Stomach (tissue), 9 donors: ENCODE measurements around the gene WIPF1. TPM values are rescaled to one million over a fixed set of nuclear protein-coding genes. Genes with fewer than 3 reads are reported as not detected.

Experiments
- DNase-seq, 2 donors: peaks; one replicate each; pipeline versions ENCODE4 v3.0.0 to v3.0.0-alpha.2; 2013 to 2019
- H3K27ac ChIP-seq, 5 donors: fragments of 200-600 bp in 4 of 5; sonication (generic) in 4 of 5; one replicate each; pipeline ENCODE4 v1.5.1; 2013 to 2019; ENCODE audit warnings: mild to moderate bottlenecking in 1 of 5, moderate library complexity in 1 of 5
- H3K27me3 ChIP-seq, 3 donors: fragments of 200-600 bp; sonication (generic); one replicate each; pipeline ENCODE4 v1.5.1; 2017 to 2019; ENCODE audit warnings: mixed run types in 1 of 3
- H3K36me3 ChIP-seq, 4 donors: fragments of 200-600 bp; sonication (generic); 1 replicate in 3 of 4; 2 replicates in 1 of 4; pipeline ENCODE4 v1.5.1; 2016 to 2019
- H3K4me1 ChIP-seq, 4 donors: fragments of 200-600 bp; sonication (generic); one replicate each; pipeline ENCODE4 v1.5.1; 2016 to 2019
- H3K4me3 ChIP-seq, 4 donors: fragments of 200-600 bp; sonication (generic) in 3 of 4; one replicate each; pipeline ENCODE4 v1.5.1; 2016 to 2019; ENCODE audit warnings: mild to moderate bottlenecking in 1 of 4
- H3K9me3 ChIP-seq, 4 donors: fragments of 200-600 bp; sonication (generic); one replicate each; pipeline ENCODE4 v1.5.1; 2016 to 2019
- EP300 ChIP-seq: sonication (generic); formaldehyde crosslinking; IDR thresholded peaks from one replicate; pipeline ENCODE4 v1.6.1; 2017; ENCODE audit warnings: antibody characterized with exemption
- POLR2A ChIP-seq, 4 donors: fragments of 450-650 bp; IDR thresholded peaks; one replicate each; pipeline ENCODE4 v1.6.1; 2016; ENCODE audit warnings: antibody characterized with exemption in 4 of 4, control low read depth in 2 of 4, mild to moderate bottlenecking in 1 of 4, moderate library complexity in 1 of 4
- POLR2AphosphoS5 ChIP-seq, 3 donors: sonication (generic); formaldehyde crosslinking; IDR thresholded peaks; one replicate each; pipeline ENCODE4 v1.6.1; 2016; ENCODE audit warnings: antibody characterized with exemption in 3 of 3
- WGBS, 5 donors: extraction: QIAGEN DNeasy Blood & Tissue Kit in 3 of 5; methylation state at CpG; one replicate each; pipeline versions ENCODE4 v1.1.5 to v1.1.7; 2013 to 2018; 5-methylcytosine and 5-hydroxymethylcytosine counted together
- intact Hi-C: fragments of 100-400 bp; cut with DNase I; formaldehyde crosslinking; loops from one replicate; pipeline ENCODE4 v1.15.1; 2023; ENCODE audit warnings: low total_unique reads
- polyA plus RNA-seq, 3 donors: library from polyadenylated mRNA; stranded (reverse); fragments of 200-250 nt; gene quantifications; one replicate each; pipeline ENCODE4 v1.2.3, GENCODE V29; 2013
- total RNA-seq, 5 donors: library from RNA; depleted of rRNA; stranded (reverse); fragments of >200 nt; gene quantifications; one replicate each; pipeline versions ENCODE4 v1.1.0 to v1.2.3, GENCODE V29; 2014 to 2016
- TF ChIP-seq, protein P1 (sequence below), 7 experiments: fragments of 450-650 bp in 4 of 7; fragments of 200-600 bp in 3 of 7; sonication (generic) in 3 of 7; IDR thresholded peaks; one replicate each; pipeline ENCODE4 v1.5.1; 2016 to 2019; ENCODE audit warnings: antibody characterized with exemption in 7 of 7, control low read depth in 2 of 7, mild to moderate bottlenecking in 1 of 7
- donor health status: healthy with polysubstance abuse.
- donor health status: Bipolar disorder and iron deficiency.
- donor health status: healthy.

The WIPF1 gene
- total and polyA plus RNA-seq, 8 donors: 8.8 to 43.8 (median 22.0) TPM

DNA sequence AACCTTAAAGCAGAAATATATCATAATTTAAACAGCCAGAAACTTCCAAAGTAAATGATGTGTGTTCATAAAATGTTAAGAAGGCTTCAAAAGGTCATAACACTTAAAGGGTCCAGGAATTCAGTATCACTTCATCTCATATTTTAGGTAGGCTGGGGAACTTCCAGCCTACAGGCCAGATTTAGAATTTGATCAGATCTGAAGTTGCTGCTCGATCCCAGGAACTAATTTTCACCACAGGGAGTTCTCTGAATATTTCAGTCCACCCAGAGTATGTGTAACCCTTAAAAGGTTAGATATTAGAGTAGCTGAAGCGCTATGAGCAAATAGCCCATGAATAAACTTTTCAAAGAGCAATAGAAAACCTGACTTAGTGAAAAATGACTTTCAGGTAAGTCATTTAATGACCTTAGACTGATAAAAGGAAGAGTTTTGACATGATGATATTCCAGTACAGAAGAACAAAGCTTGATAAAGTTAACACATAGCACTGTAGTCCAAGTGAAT, 1.7 kb downstream of the WIPF1 start:
- Histone ChIP-seq H3K36me3 (no peaks in the 10 kb centered on the region), H3K4me1 (peaks cover 4 to 74% (median 19%) of the 10 kb centered on the region in 4 donors), H3K9me3 (no peaks in the 10 kb centered on the region), H3K27me3 (no peaks in the 10 kb centered on the region), H3K27ac (peak overlapping the region in 4 of 5 donors; percentile 71 to 87 (median 77)), H3K4me3 (peak overlapping the region in 3 of 4 donors; percentile 1 to 33 (median 17))
- intact Hi-C loops: no loop called here
- WGBS, 5 donors: 45 to 71% (median 68%) methylated on average over 2 of the region's 2 CpGs
- TF ChIP-seq POLR2AphosphoS5 (IDR thresholded peaks at IDR 0.05) (no peak), EP300 (no peak), POLR2A (IDR thresholded peaks at IDR 0.05) (no peak)
- TF ChIP-seq, protein P1, sequence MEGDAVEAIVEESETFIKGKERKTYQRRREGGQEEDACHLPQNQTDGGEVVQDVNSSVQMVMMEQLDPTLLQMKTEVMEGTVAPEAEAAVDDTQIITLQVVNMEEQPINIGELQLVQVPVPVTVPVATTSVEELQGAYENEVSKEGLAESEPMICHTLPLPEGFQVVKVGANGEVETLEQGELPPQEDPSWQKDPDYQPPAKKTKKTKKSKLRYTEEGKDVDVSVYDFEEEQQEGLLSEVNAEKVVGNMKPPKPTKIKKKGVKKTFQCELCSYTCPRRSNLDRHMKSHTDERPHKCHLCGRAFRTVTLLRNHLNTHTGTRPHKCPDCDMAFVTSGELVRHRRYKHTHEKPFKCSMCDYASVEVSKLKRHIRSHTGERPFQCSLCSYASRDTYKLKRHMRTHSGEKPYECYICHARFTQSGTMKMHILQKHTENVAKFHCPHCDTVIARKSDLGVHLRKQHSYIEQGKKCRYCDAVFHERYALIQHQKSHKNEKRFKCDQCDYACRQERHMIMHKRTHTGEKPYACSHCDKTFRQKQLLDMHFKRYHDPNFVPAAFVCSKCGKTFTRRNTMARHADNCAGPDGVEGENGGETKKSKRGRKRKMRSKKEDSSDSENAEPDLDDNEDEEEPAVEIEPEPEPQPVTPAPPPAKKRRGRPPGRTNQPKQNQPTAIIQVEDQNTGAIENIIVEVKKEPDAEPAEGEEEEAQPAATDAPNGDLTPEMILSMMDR (IDR thresholded peaks at IDR 0.05): no peak
- no peak for DNase-seq

- intact Hi-C loops: no loop called here
- TF ChIP-seq, protein P1 (IDR thresholded peaks at IDR 0.05): no peak
- no peak for TF ChIP-seq POLR2AphosphoS5 (IDR thresholded peaks at IDR 0.05)
- TF ChIP-seq POLR2A (IDR thresholded peaks at IDR 0.05): no peak
- no peak for TF ChIP-seq EP300
- WGBS, 5 donors: 67 to 78% (median 75%) methylated on average over 3 of the region's 3 CpGs
- peaks cover 4 to 79% (median 19%) of the 10 kb centered on the region in 4 donors for H3K4me1 ChIP-seq
- H3K9me3 ChIP-seq: no peaks in the 10 kb centered on the region
- DNase-seq: no peak
- H3K4me3 ChIP-seq: peak overlapping the region; percentile 1 to 33 (median 16)
- peak overlapping the region in 4 of 5 donors; percentile 71 to 87 (median 77) for H3K27ac ChIP-seq
- H3K27me3 ChIP-seq: no peaks in the 10 kb centered on the region
- H3K36me3 ChIP-seq: no peaks in the 10 kb centered on the region
These were observed 2.3 kb downstream of the WIPF1 start for GRCh38 chr2:174595116-174595809.

- intact Hi-C loops: no loop called here
- H3K36me3 ChIP-seq: no peaks in the 10 kb centered on the region
- TF ChIP-seq, protein P1 (IDR thresholded peaks at IDR 0.05): no peak
- H3K27ac ChIP-seq: peak overlapping the region in 4 of 5 donors; percentile 69 to 87 (median 77)
- peaks cover 4 to 78% (median 19%) of the 10 kb centered on the region in 4 donors for H3K4me1 ChIP-seq
- no peaks in the 10 kb centered on the region for H3K9me3 ChIP-seq
- peak overlapping the region in 2 of 4 donors; percentile 2 to 33 for H3K4me3 ChIP-seq
- no peaks in the 10 kb centered on the region for H3K27me3 ChIP-seq
- WGBS, 5 donors: 79 to 88% (median 85%) methylated on average over 1 to 2 of the region's 2 CpGs
- no peak for DNase-seq
These were observed 3.1 kb downstream of the WIPF1 start for GRCh38 chr2:174594456-174594855.

GRCh38 chr2:174593574-174594203, 3.9 kb downstream of the WIPF1 start:
- Histone ChIP-seq H3K4me1 (peaks cover 0 to 78% (median 24%) of the 10 kb centered on the region in 4 donors), H3K27me3 (no peaks in the 10 kb centered on the region), H3K27ac (peak overlapping the region; percentile 57 to 87 (median 73)), H3K4me3 (peak overlapping the region in 1 of 4 donors; percentile 8), H3K36me3 (no peaks in the 10 kb centered on the region), H3K9me3 (no peaks in the 10 kb centered on the region)
- 44 to 53% (median 51%) methylated on average over 6 of the region's 6 CpGs for WGBS, 5 donors
- intact Hi-C loops: no loop called here
- peak in 1 of 2 donors; percentile 85 for DNase-seq
- no peak for TF ChIP-seq EP300
- peak in 2 of 3 donors; percentile 17 to 27 for TF ChIP-seq POLR2AphosphoS5 (IDR thresholded peaks at IDR 0.05)
